NOMO-1 (cell line): ENCODE measurements around the gene SYNGR1.
"Not testable (repeated sequence)": the region's sequence is repeated elsewhere in the genome, so short reads cannot be mapped to it uniquely, and the experiment has no call there.

ENCODE experiments used
- DNase-seq, 2 experiments: peaks; one replicate each; lab custom pipeline; 2025; ENCODE audit not compliant: unreplicated experiment in 2 of 2; lab: John Stamatoyannopoulos, UW

SYNGR1 gene

GRCh38 chr22:39401301-39401631, 51.5 kb downstream of the SYNGR1 start:
- no peak for DNase-seq

- no peak for DNase-seq
These were observed 55.7 kb downstream of the SYNGR1 start for GRCh38 chr22:39405346-39406085.

GRCh38 chr22:39408173-39408572, 58.4 kb downstream of the SYNGR1 start:
- DNase-seq = peak in 1 of 2 experiments; percentile 5

GRCh38 chr22:39408807-39409206, 59.0 kb downstream of the SYNGR1 start:
- no peak for DNase-seq

- no peak for DNase-seq
These were observed 59.8 kb downstream of the SYNGR1 start for GRCh38 chr22:39409516-39410029.

GRCh38 chr22:39410264-39410663, 60.5 kb downstream of the SYNGR1 start:
- peak; percentile 51 to 55 for DNase-seq

GRCh38 chr22:39411828-39412365, 62.1 kb downstream of the SYNGR1 start:
- DNase-seq = not testable (repeated sequence)

- DNase-seq = not testable (repeated sequence)
These were observed 63.4 kb downstream of the SYNGR1 start for GRCh38 chr22:39413204-39413603.

- DNase-seq = no peak
These were observed 64.6 kb downstream of the SYNGR1 start for GRCh38 chr22:39414377-39414776.

GRCh38 chr22:39414886-39415285, 65.1 kb downstream of the SYNGR1 start:
- DNase-seq = no peak

GRCh38 chr22:39415506-39415905, 65.7 kb downstream of the SYNGR1 start:
- DNase-seq = no peak

GRCh38 chr22:39416319-39416718, 66.5 kb downstream of the SYNGR1 start:
- no peak for DNase-seq

- no peak for DNase-seq
These were observed 67.8 kb downstream of the SYNGR1 start for GRCh38 chr22:39417641-39418040.

GRCh38 chr22:39418696-39419095, 68.9 kb downstream of the SYNGR1 start:
- no peak for DNase-seq

- DNase-seq = no peak
These were observed 69.3 kb downstream of the SYNGR1 start for GRCh38 chr22:39419096-39419495.

- no peak for DNase-seq
These were observed 70.1 kb downstream of the SYNGR1 start for GRCh38 chr22:39419911-39420310.

- no peak for DNase-seq
These were observed 71.9 kb downstream of the SYNGR1 start for GRCh38 chr22:39421691-39422090.

GRCh38 chr22:39422101-39422500, 72.3 kb downstream of the SYNGR1 start:
- DNase-seq = peak; percentile 15 to 24

GRCh38 chr22:39422721-39423120, 72.9 kb downstream of the SYNGR1 start:
- DNase-seq = no peak

- no peak for DNase-seq
These were observed 74.2 kb downstream of the SYNGR1 start for GRCh38 chr22:39423976-39424375.

- DNase-seq = no peak
These were observed 76.7 kb downstream of the SYNGR1 start for GRCh38 chr22:39426380-39427043.
